ENCODE measurements around the gene LRCH4.

- TF ChIP-seq CTCF (IDR thresholded peaks at IDR 0.05), result no peak
- no peak for TF ChIP-seq POLR2AphosphoS5 (IDR thresholded peaks at IDR 0.05; ENCODE audit: low read depth, low read length)
Measured at GRCh38 chr7:100567751-100568175, 18.2 kb downstream of the LRCH4 start.
